Measurements from ENCODE around the gene RAB24.

Gene RAB24

DNA sequence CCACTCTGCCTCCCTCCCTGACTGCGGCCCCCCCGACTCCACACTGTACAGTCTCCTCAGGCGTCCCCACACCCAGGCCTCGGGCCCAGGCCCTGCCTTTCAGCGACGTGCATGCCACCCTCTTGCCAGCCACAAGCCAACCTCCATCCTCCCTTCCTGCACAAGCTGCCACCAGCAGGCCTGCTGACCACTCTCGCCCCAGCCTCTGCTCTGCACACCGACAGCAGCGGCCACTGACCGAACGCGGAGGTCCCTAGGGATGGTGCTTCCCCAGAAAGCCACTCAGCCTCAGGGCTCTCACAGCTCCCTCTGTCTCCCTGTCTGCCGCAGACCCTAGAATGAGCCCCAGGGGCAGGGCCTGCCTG, 29.4 kb upstream of the RAB24 start:
- DNase-seq: no peak

GRCh38 chr5:177332031-177332895, 28.7 kb upstream of the RAB24 start:
- no peak for DNase-seq

DNA sequence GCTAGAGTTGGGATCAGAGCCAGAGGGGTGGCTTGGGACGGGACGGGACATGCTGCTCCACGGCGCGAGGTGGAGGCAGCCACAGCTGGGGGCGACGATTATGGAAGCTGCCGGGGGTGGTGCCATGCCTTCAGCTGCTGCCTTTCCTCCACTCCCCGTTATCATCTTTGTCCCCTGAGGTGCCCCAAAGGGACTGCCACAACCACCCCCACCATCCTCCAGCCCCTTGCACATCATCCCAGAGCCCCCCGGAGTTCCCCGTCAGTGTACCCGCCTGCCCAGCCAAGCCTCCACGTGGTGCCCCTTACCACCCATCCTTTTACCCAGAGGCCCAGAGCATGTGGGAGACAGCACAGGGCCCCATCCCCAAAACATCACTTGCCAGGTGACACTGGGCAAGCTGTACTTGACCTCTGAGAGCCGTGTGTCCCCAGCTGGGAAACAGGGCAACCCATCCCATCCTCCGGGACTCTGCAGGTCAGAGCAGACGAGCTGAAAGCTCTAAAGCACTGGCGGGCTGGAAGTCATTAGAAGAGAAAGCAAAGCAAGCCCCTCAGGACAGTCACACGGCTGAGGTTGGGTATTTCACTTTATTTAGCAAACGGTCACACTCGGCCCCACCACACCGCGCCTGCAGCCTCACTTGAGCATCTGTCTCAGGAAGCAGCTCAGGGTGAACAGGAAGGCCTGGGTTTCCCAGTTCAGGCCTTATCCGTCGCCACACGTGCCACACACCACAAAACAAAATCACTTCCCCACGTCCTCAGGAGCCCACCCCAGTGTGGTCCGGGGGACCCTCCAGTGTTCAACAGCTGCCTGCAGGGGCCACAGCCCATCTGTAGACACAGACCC, 27.7 kb upstream of the RAB24 start:
- DNase-seq: no peak

- no peak for DNase-seq
Observed at GRCh38 chr5:177329883-177330282, 26.4 kb upstream of the RAB24 start.

DNA sequence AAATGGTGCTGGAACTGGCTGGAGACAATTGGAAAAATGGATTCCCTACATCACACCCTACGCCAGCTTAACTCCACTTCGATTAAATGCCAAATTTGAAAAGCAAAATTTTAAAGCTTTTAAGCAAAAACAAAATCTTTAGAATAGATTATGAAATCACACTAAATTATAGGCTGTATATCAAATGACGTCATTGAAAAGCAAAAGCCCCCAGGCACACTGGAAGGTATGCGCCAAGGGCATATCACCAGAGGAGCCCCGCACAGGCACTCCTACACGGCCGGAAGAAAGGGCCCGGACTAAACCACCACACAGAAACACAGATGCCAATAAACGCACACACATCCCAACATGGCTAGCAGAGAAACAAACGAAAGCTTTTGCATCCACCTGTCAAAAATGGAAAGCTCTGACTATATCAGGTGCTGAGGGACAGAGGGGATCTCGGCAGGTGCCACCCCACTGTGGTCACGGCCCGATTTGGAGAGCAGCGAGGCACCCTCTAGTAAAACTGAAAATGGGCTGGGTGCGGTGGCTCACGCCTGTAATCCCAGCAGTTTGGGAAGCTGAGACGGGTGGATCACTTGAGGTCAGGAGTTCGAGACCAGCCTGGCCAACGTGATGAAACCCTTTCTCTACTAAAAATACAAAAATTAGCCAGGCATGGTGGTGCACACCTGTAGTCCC, 25.2 kb upstream of the RAB24 start:
- DNase-seq: no peak

- no peak for DNase-seq
Observed at GRCh38 chr5:177327539-177328522, 24.3 kb upstream of the RAB24 start.

DNA sequence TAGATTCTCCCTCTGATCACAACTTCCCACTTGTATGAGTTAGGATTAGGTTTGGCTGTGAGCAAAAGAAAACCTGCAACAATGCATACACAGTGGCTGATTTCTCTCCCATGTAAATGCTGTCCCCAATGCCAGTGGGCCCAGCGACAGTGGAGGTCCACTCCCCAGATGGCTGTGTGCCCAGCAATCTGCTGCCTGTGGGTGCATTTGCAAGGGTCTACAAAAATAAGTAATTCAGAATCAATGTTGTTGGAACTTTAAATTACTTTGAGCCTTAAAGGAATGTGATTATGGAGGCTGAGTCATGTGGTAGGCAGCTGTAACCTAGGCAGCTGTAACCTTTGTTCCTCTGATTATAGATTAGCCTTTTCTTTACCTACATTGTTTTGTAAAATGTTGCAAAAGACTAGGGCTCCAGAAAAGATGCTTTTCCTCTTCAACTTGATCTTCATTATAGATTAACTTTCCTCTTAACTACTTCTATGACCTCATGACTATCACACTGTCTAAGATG, 22.4 kb upstream of the RAB24 start:
- DNase-seq: no peak

GRCh38 chr5:177320879-177321278, 17.4 kb upstream of the RAB24 start:
- no peak for DNase-seq

DNA sequence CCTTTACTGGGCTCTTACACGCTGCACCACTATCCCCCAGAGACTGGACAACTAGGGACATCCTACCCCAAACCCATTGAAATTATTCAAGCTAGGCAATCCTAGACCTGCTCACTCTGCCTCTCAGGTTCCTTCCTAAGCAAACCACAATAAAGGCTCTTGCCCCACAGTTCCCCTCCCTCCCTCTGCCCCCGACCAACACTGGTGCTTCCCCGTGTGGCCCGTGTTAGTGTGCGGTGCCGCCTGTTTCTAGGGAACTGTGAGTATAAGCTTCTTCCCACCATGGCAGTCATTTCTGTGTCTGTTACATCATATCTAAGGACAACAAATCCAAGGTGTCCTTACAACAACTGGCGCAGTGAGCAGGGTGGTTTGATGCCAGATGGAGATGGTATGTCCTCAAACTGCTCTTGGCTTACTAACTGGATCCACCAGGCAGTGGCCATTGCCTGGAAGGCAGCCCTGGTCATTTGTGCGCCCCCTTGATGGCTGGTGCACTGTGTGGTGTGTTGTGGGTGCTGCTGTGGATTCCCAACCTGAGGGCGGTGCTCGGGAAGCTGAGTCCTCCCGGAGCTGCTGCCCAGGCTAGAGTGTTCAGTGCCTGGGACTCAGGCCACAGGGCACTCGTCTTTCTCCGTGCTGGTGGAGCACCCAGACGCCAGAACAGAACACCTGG, 16.5 kb upstream of the RAB24 start:
- no peak for DNase-seq

GRCh38 chr5:177317959-177318377, 14.4 kb upstream of the RAB24 start:
- peak; percentile 21 for DNase-seq

DNA sequence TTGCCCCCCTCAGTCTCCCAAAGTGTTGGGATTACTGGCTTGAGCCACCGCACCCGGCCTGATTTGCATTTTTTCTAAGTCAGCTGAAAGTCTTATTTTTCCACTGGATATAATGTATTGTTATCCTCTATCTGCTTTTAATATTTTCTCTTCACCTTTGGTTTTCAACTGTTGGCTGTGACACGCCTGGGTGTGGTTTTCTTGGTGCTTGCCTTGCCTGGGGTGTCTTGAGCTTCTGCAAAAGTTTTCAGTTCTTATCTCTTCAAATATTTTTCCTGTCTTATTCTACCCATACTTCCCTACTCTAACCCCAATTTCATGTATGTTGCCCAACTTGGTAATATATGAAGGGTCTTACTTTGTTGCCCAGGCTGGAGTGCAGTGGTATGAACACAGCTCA, 12.5 kb upstream of the RAB24 start:
- DNase-seq: no peak

DNA sequence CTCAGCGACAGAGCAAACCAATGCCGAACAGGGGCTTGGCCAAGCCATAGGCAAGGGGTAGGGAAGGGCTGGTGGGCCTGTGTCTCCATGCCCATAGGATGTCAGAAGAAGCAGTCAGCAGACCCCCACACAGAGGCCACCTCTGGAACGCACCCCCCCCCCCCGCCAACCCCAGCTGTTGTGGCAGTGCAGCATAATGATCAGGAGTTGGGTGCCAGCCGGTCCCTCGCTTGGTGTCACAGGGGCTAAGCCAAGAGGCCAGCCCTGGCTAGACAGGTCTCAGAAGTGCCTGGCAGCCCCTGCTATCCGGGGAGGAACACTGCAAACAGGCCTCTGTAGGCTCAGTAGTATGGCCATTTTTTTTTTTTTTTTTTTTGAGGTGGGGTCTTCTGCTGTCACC, 11.9 kb upstream of the RAB24 start:
- DNase-seq: no peak

DNA sequence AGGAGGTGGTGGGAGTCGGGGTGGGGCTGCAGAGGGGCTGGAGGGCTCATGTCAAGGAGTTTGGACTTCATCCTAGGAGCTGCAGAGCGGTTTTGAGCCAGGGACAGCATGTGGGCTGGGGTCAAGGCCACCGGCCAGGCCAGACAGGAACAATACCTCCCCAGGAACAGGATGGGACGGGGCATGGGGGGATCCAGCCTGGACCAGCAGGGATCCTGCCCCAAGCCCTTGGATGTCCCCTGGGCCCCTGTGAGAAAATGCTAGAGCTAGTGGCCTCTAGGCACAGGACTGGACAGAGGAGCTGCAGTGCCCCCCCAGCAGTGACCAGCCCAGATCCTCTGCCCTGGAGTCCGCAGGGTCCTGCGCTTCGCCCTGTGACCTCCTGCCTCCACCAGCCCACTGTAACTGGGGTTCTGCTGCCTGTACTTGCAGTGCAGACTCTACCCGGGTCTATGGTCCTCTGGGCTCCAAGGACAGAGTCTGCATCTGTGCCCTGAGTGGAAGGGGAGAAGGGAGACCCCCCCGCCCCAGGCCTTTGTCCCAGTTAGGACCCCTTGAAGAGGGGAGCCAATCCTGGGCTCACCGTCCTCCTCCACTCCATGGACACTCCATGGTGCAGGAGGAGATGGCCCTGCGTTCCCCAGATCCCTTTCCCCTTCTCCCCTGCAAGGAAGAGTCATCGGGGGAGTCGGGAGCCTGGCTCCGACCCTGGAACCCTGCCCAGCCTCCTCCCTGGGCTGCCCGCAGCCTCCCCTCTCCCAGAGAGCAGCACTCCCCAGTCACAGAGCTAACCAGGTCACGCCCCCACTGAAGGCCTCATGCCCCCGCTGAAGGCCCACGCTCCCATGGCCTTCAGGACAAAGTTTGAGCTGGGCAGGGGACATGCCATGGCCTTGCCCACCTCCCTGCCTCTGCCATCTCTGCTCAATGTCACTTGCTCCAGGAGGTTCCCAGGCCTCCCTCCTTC, 11.1 kb upstream of the RAB24 start:
- DNase-seq: no peak

DNA sequence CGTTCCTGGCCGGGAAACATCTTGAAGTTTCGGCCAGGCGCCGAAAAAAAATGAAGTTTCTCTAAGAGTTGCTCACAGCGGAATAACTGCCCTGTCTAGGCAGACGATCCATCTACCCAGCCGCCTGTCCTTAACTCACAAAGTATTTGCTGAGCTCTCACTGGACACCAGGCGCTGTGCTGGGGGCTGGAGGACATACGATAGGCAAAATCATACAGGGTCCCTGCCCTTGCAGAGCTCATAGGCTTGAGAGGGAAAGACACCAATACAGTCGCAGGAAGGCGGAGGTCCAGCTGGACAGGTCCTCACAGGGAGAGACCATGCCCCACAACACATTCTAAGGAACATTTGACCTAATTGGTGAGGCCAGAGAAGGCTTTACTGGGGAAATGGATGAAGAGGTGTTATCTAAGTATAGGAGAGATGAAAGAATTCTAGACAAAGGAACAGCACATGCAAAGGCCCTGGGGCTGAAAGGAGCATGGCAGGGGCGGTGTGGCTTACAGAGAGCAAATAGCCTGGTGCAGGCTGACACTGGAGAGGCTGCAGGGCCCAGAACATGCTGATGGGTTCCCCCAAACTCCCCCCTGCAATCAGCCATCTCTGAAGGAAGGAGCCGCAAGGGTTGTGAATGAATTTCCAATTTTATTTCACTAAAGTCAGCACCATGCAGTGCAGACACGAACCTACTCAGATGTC, 10.2 kb upstream of the RAB24 start:
- no peak for DNase-seq

GRCh38 chr5:177312649-177313181, 9.2 kb upstream of the RAB24 start:
- no peak for DNase-seq

- DNase-seq: peak; percentile 94
Observed at GRCh38 chr5:177311723-177312648, 8.5 kb upstream of the RAB24 start, which contains the start of gene MXD3. MXD3 (minus strand) TSS chr5:177311898; CDS start chr5:177311830, 68 bp downstream.

DNA sequence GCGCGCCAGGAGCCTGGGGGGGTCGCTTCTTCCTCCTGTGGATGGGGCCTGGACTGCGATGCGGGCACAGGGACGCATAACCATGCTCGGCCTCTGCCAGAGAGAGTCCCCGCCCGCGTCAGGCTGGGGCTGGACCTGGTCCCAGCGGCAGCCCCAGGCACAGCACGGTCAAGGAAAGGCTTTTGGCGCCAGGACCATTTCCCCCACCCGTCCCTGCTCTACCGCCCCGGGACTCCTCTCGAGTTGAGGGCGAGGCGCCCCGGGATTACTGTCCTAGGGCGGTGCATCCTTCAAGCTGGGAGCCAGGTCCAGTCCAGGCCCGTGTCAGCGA, 7.8 kb upstream of the RAB24 start:
- DNase-seq: no peak

DNA sequence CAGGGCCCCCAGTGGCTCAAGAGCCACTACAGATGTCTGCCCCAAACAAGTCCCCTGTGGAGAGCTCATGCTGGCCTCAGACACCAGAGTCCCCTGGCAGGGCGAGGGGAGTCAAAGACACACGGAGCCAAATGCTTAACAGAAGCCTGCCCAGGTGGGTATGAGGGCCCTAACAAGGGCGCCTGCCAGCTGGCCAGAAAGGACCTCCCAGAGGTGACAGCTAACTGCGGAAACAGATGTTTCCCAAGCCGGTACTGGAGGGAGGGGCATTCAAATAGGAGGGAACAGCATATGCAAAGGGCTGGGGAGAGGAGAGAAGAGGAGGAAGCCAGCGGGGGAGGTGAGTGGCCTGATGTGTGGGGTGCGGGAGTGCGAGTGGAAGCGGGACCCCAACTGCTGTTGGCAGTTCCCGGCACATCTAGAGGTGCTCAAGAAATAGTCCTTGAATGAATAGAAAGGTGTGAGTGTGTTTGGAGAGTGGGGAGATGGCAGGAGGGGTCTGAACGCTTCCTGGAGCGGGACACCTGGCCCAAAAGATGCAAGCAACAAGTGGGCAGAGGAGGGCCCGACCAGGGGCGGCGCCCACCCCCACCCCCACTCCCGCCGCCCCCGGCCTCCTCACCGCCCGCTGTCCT, 7.4 kb upstream of the RAB24 start:
- peak; percentile 22 for DNase-seq
